SK-N-SH (cell line): ENCODE data around the gene SLC27A3.
A peak's percentile ranks its signal among the peaks of the same experiment; 100 is the strongest.

Source experiments
- GATA2 ChIP-seq: sonication (generic); formaldehyde crosslinking; IDR thresholded peaks from 2 replicates; pipeline ENCODE4 v1.5.0; 2020; ENCODE audit warnings: mild to moderate bottlenecking, missing genetic modification reagents
- TEAD4 ChIP-seq: IDR thresholded peaks from 2 replicates; pipeline ENCODE4 v1.4.0; 2012; ENCODE audit warnings: mild to moderate bottlenecking, borderline replicate concordance; ENCODE audit not compliant: insufficient read depth
- YY1 ChIP-seq: IDR thresholded peaks from 2 replicates; pipeline ENCODE4 v1.4.0; 2012; ENCODE audit warnings: low read depth, mild to moderate bottlenecking
- TF ChIP-seq, protein P1 (sequence below): IDR thresholded peaks from 2 replicates; pipeline ENCODE4 v1.4.0; 2012; ENCODE audit warnings: low read depth

DNA sequence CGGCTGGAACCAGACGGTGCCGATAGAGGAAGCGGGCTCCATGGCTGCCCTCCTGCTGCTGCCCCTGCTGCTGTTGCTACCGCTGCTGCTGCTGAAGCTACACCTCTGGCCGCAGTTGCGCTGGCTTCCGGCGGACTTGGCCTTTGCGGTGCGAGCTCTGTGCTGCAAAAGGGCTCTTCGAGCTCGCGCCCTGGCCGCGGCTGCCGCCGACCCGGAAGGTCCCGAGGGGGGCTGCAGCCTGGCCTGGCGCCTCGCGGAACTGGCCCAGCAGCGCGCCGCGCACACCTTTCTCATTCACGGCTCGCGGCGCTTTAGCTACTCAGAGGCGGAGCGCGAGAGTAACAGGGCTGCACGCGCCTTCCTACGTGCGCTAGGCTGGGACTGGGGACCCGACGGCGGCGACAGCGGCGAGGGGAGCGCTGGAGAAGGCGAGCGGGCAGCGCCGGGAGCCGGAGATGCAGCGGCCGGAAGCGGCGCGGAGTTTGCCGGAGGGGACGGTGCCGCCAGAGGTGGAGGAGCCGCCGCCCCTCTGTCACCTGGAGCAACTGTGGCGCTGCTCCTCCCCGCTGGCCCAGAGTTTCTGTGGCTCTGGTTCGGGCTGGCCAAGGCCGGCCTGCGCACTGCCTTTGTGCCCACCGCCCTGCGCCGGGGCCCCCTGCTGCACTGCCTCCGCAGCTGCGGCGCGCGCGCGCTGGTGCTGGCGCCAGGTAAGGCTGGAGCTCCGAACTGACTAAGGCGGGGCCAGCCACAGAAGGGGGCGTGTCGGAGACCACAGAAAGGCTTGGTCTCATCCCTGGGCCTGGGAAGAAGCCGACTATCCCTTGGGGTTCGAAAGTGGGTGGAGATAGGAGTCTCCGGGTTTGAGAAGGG lies 486 bp downstream of the SLC27A3 start:
- no peak for TF ChIP-seq TEAD4
- no peak for TF ChIP-seq YY1
- TF ChIP-seq, protein P1, sequence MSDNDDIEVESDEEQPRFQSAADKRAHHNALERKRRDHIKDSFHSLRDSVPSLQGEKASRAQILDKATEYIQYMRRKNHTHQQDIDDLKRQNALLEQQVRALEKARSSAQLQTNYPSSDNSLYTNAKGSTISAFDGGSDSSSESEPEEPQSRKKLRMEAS, result peak; percentile 46; the same call in 1 of the 2 replicates
- TF ChIP-seq GATA2 (CRISPR knock-in tag), result no peak
